T-helper 2 cell treated with Interferon-gamma antibody and Interleukin-4, amounts not matched to agents 100 ng/mL and 5 ng/mL, for 36 hours (primary cell): ENCODE data around the gene CNGA3. TPM values are rescaled to one million over a fixed set of nuclear protein-coding genes. Genes with fewer than 3 reads are reported as not detected.

Source experiments
- intact Hi-C: fragments of 100-400 bp; cut with micrococcal nuclease; formaldehyde crosslinking; loops from one replicate; pipeline ENCODE4 v1.15.1; 2023
- total RNA-seq: library from RNA; stranded (reverse); gene quantifications from 2 replicates; pipeline ENCODE4 v1.2.3, GENCODE V29; 2022

Gene CNGA3
- total RNA-seq, 1 donor from 2014 or later: not detected

DNA sequence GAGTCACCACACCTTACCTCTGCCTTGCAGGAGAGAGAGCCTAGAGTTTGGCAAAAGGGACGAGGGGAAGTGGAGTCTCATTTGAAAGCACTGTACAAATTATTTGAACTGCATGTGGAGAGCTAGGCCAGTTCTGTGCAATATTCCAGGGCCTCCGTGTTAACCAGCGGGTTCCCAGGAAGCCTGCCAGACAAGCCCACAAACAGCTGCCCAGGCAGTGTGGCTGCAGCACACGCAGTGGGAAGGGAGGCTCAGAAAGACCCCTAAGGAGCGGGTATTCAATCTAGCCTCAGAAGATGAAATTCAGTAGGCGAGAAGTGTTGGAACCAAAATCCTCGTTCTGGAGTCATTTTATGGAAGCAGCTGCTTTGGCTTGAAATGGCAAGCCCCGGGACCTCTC is 30.7 kb downstream of the CNGA3 start:
- intact Hi-C loops: no loop called here

DNA sequence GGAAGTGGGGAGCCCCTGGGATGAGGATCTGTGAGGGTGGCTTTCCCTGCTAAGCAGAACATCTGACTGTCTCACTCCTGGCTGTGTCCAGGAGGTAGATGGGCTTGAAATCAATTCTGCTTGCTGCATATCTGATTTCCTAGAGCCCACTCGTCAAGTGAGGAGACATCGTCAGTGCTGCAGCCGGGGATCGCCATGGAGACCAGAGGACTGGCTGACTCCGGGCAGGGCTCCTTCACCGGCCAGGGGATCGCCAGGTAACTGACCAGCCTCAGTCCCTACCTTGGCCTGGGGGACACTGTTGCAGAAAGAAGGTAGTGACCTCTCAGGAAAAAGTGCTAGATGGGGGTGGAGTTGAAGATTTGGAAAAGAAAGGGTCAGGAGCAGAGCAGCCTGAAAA is 31.3 kb downstream of the CNGA3 start:
- intact Hi-C loops: no loop called here

DNA sequence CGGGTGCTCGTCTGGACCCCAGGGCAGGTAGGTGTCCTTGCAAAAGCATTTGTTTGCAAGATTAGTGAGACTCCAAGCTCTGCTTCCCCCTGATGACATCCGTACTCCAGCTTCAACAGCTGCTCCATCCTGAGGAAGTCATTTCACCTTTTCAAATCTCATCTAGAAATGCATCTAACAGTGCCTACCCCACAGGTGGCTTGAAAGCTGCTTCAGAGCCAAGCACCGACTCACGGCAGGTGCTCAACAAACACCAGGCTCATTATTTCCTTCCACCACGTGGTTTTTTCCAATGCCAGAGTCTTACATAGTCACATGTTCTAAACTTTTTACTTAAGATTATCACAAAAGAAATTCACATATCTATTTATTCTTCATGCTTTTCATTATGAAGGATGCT is 31.9 kb downstream of the CNGA3 start:
- intact Hi-C loops: no loop called here

DNA sequence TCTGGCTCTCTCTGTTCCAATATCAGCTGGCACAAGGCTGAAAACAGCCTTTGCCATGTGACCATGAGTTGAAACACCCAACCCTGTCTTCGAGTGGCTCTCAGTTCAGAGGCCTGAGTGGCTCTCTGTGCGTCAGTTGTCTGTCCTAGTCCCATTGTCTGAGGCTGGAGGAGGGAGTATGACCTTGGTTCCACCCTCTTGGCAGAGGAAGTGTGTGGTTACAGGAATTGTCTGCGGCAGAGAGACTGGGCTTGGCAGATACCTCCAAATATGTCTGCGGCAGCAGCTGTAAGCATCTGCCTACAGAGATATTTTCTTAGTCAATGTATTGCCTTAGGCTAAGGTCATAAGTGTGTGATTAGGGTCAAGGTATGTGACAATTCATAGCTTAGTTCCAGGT is 32.6 kb downstream of the CNGA3 start:
- intact Hi-C loops: no loop called here

DNA sequence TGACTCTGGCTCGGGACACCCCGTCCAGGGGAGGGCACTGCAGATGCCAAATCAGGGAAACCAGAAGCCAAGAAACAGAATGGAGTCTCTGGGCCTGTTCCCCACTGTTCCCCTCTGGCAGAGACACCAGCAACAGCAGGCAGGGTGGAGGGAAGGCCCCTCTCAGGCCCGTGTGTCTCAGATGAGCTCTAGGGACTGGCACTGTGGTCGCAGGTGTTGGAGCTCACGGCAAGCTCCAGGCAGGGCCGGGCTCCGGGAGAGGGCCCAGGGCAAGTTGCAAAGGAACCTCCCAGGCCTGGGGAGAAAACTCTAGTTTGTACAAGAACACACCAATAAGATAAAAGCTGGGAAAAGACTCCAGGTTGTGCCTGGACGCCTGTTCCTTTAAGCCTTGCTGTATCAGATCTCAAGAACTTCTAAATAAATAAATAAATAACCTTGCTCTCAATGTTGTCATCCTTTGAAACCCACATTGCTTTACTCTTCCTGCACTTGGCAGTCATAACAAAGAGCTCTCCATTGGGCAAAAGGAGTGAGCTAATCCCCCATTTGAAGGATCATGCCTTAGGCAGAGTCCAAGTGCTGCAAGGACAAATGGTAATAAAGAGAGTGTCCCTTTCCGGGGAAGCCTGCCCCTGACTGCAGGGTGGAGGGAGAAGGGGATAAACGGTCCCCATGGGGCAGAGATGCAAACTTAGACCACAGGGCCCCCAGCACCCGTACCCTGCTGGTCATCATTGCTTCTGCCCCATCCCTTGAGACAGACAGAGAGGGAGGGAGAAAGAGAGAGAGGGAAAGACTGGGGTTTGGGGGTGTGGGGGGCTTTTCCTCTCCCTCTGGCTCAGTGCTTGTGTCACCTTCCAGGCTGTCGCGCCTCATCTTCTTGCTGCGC is 33.3 kb downstream of the CNGA3 start:
- intact Hi-C loops: no loop called here

DNA sequence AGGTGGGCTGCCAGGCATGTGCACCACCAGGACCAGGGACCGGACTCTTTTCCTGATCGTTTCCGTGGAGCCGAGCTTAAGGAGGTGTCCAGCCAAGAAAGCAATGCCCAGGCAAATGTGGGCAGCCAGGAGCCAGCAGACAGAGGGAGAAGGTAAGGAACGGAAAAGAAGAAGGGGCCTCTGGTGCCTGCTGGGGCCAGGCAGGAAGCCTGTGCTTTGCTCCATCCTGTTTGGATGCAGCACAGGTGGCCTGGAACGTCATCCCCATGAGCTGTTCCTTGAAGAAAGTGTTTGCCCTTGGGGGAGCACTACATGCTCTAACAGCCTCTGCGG is 33.9 kb downstream of the CNGA3 start:
- intact Hi-C loops: no loop called here

DNA sequence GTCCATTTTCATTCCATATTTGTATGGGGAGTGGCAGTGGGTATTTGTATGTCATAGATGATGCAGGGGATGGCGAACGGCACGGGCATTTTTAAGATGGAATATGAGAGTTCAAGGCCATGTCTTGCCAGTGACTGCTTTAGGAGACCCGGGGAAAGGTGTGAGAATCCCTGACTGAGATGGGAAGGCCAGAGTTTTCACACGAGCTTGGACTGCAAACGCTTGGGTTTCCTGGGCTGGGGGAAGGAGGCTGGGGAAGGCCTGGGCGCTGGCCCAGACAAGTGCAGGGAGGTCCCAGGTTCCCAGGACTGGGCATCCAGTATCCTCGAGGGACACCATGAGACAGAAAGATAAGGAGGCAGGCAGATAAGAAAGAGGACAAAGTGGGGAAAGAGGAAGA is 35.2 kb downstream of the CNGA3 start:
- intact Hi-C loops: no loop called here

DNA sequence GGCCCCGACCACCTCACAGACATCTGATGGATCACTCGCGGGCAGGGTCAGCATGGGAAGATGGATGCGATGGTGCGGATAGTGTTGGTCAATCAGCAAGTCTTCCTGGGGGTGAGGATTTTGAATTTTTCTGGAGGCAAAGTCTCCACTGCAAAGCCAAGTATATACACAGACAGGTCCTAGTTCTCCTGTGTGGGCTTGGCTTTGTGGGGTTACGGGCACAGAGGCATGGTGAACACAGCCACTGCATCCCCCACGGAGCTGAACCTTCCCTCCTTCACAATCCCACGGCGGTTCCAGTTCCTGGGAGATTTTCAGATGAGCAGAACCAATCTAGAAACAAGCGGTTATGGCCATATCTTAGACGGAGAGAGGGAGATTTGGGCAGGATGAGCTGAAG is 35.8 kb downstream of the CNGA3 start:
- intact Hi-C loops: no loop called here

DNA sequence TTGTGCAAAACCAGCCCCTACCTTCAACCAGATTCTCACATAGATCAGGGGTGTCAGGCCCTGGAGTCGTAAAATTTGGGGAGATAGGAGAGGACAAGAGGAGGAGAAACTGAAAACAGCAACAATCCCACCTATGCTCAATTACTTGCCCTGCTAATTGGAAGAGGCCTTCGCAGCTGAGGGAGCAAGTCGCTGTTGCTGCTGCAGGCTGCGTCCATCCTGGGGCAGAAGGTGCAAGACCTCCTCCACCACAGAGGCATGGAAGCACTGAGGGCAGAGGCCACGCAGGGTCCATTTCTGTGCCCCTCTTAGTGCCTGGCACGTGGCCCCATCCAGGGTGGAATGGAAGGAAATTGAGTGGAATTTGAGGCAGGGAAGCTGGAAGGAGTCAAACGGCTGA is 36.5 kb downstream of the CNGA3 start:
- intact Hi-C loops: no loop called here

DNA sequence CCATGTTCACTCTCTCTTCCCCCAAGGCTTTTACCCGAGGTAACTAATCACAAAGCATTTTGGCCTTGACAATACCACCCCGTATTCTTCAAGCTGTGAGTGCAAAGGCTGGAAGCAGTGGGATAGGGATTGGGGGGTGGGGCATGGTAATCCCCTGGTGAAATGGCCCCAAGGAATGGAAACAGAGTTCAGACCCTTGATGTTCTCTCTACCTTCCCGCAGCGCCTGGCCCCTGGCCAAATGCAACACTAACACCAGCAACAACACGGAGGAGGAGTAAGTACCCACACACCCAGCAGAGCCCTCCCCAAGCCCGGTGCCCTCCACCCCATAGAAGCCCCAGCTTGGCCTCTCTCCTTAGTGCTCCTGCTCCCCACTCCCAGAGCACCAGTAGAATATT is 36.9 kb downstream of the CNGA3 start:
- intact Hi-C loops: no loop called here

DNA sequence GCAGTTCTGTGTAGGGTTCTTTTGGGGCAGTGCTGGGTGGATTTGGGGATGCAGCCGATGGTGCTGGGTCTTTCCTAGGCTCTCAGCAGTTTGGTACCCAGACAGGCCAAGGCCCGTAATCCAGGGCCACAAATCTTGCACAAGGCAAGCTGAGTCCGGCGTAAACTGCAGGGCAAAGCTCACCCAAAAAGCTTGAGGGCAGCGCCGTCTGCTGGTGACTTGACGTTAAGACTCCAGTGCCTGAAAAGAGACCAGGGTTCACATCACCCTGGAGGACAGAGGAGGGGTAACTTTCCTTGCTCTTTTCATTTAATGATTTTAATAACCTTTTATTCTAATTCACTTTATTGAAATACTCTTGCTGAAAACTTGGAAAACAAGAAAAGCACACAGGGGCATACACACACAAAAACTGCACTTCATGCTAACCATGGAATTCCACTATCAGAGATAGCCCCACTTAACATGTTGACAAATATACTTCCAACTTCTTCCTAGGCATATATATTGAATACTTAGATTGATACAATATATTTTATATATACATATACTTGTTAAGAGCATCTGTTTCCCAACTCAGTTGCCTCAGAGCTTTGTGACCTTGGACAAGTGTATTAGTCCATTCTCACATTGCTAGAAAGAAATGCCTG is 38.9 kb downstream of the CNGA3 start:
- intact Hi-C loops: loop anchor here (1.0 to 2.0 kb wide), 2 partner anchors 579 to 684 kb away; no protein-coding TSS in a partner anchor

DNA sequence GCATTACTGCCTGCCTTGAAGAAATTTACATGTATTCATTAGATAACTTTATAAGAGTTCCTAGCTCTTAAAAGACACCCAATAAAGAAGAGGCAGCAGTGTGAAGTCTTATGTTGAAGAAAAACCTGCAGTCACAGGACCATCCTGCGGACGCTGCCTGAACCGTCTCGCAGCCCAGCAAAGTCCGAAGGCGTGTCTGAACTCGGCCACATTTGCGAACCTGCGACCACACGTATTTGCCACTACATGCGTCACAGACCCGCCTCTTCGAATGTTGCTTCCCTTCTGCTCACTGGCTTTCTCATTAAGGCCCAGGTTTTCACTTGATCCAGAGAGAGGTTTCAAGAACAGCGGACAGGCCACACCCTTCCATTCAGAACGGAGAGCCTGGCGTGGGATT is 41.2 kb downstream of the CNGA3 start:
- intact Hi-C loops: no loop called here

DNA sequence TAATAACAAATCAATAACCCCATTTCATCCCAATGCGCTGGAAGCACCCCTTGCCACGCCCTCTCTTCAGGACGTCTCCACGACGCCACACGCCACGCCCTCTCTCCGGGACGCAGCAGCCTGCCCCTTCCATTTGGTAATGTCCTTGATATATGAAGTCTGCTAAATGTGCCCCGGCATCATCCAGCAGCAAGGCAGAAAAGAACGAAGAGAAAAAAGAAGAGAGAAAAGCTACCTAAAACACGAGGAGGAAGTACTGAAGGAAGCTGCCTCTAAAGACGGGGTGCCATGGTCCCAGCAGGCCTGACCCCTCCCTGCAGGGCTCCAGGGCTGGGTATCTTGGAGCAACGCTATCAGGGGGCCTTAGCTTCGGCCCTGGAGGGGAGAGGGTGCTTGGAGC is 41.8 kb downstream of the CNGA3 start:
- intact Hi-C loops: no loop called here

DNA sequence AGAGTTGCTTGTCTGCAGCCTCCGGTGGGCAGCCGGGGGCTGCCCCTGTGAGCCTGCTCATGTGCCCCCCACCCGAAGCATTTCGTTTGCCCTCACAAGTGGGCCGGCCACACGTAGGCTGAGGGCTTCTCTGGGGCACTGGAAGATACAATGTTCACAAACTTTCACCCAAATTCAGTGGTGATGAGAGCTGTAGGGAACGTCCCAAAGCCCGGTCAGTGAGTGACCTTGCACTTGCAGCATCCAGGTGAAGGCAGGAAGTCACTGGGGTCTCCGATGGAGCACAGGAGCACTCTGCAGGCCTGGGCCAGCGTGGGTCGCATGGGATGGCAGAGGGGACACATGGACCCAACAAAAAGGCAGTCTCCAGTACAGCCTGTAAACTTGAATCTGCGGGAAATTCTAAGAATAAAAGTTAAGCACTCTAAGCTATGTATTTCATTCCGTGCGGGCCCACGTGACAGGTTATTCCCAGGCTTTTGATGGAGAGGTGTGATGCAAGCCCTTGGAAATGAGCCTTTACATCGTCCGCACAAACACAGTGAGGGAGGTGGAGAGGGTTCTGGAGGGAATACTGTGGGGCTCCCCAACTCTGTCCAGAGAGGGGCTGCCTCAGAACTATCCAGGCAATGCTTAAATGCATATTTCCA is 42.5 kb downstream of the CNGA3 start:
- intact Hi-C loops: no loop called here

DNA sequence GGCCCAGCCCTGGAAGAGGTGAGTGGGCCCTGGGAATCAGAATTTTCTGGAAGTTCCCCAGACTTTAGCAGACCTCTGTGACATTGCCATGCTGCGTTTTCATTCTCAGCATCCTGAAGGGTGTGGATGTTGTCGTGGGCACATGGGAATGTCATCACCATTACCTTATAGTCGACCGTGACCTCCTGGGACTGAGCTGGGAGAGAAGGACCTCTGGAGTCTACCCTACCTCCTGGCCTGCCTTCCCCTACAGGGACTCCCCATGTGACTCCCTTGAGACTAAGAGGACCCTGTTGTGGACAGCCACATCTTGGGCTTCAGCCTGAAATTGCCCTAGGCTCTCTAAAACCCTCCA is 43.0 kb downstream of the CNGA3 start:
- intact Hi-C loops: no loop called here

DNA sequence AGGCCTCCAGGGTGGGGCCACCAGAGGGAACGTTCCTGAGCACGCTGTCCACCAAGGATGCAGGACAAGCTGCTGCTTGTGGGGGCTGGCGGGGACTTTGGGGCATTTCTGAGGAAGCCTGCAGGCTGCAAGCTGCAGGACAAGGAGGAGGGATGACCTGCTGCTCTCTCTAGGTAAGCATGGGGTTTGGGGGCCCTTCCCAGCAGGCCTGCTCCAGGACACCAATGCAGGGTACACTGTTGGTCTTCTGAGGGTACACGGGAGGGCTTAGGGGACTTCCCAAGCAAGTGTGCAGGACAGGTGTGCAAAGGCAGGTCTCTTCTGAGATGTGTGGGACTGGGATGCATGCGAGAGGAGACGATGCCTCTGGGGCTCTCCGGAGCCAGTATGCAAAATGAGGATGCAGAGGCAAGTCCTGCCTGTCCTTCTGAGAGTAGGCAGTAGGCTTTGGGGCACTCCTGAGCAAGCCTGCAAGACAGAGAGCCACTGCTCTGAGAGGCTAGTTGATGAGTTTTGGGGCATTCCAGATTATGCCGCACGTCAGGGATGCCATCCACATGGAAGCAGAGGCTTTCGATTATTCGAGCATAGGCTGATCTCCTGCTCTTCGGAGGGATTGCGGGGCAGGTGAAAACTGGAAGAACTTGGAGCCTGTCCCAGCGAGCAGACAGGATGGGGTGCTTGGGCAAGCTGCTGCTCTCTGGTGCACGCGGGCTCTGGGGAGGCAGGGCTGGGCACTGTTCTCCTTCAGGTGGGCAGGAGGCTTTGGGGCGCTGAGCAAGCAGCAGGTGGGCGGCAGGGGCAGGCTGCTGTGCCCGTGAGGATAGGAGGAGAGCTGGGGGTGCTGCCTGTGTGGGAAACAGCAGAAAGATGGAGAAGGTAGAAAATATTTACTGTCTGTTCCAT is 44.6 kb downstream of the CNGA3 start:
- intact Hi-C loops: no loop called here

DNA sequence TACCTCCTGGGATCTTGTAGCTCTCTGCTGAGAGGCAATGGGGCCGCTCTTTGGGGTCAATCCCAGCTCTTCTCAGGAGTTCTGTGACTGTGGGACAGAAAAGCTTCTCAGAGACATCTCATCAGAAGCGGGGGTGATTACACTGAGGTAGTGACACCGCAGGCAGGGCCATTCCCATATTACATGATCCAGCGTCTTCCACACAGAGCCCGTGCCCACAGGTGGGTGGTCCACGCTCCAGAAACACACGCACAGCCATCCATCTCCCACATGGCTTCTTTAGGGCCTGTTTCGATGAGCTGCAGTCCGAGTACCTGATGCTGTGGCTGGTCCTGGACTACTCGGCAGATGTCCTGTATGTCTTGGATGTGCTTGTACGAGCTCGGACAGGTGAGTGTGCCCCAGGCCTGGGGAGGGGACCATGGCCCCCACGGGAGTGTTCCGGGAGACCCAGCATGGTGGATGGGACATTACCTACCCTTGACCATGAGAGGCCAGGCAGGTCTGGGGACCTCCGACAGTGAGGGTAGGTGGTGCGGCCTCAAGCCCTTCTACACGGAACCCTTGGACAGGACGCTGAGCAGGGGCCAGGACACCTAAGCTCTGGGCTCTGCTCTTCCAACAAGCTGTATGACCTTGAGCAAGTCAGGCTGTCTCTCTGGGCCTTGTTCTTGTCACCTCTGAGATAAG is 45.5 kb downstream of the CNGA3 start:
- intact Hi-C loops: no loop called here

DNA sequence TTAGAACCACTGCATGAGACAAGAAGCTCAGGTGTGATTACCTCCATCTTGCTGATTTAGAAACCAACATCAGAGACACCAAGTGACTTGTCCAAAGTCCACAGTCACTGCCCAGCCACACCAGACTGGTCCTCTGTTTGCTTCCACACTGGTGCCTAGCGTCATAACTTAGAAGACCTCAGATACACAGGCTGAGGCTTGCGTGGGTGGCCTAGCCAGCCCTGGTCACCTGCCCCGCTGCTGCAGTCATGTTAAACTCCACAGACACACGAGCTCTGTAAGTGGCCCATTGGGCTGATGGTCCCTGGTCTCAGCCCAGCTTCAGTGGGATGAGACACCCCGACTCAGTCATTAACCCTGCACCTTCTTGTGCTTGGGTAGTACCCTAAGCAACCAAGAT is 47.1 kb downstream of the CNGA3 start:
- intact Hi-C loops: no loop called here

DNA sequence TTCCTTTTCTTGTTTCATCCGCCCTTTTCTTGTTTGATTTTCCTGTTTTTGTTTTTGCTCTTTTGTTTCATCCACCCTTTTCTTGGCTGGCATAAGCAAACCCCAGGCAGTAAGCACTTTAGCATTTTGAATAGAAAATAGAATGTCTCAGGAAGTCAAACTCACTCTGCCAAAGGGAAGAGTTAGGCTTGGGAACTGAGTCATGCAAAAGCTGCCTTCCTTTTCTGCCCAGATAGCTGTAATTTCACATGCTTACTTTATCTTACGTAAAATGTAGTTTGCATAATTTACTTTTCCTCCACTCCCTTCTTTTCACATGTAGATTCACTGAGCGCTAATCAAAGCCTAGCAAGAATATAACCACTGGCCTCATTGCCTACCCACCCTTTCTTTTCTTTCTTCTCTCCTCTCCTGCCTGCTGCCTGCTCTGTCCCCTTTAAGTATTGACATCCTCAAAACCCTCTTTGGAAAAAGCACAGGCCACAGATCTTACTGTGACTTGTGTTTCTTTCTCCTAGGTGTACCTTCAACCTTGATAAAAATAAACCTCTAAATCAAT is 48.4 kb downstream of the CNGA3 start:
- intact Hi-C loops: no loop called here

DNA sequence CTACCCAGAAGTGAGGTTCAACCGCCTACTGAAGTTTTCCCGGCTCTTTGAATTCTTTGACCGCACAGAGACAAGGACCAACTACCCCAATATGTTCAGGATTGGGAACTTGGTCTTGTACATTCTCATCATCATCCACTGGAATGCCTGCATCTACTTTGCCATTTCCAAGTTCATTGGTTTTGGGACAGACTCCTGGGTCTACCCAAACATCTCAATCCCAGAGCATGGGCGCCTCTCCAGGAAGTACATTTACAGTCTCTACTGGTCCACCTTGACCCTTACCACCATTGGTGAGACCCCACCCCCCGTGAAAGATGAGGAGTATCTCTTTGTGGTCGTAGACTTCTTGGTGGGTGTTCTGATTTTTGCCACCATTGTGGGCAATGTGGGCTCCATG is 49.7 kb downstream of the CNGA3 start:
- intact Hi-C loops: no loop called here
